ENCODE results near the gene MYRFL. TPM values are rescaled to one million over a fixed set of nuclear protein-coding genes. Genes with fewer than 3 reads are reported as not detected.

Gene MYRFL
- total RNA-seq, 1 experiment from 2014 or later, result not detected

DNA sequence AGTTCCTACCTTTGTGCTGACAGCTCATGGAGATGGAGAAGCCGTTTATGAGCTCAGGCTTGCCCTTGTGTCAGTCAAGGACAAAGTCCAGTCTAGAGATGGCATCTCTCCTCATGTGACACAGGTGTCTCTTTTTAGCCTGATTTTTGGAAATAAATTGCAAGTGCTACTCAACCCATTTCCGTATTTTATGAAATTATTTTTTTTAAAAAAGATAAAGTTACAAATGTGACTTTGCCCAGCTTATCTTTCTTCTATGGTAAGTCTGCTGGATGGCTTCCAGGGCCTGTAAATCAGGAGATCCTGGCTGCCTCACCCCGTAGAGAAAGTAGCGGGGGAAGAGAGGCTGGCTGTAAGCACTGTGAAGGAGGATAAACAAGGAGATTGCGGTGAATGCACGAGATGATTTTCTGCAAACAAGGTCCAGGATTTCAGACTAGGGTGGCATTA lies 169.7 kb downstream of the MYRFL start:
- intact Hi-C loops (cut with micrococcal nuclease), result no loop called here
- CTCF ChIA-PET, result interaction anchor here (0.6 to 1.3 kb wide), 2 partner anchors 582 to 924 kb away, joined by 3 read pairs; no protein-coding TSS in a partner anchor
- Mint-ChIP-seq H3K4me1 (ENCODE audit: insufficient read depth, unreplicated experiment) (no peaks in the 10 kb centered on the region), H3K27me3 (ENCODE audit: insufficient read depth, unreplicated experiment) (no peaks in the 10 kb centered on the region), H3K27ac (ENCODE audit: low read depth, unreplicated experiment) (no peak overlapping the region), H3K9me3 (ENCODE audit: unreplicated experiment) (no peaks in the 10 kb centered on the region), H3K4me3 (ENCODE audit: unreplicated experiment) (no peak overlapping the region), H3K36me3 (ENCODE audit: insufficient read depth, unreplicated experiment) (no peaks in the 10 kb centered on the region)
- POLR2A ChIA-PET, result interaction anchor here (0.6 kb wide), 2 partner anchors 36 to 295 kb away, joined by 3 read pairs; no protein-coding TSS in a partner anchor
- TF ChIP-seq, protein P1, sequence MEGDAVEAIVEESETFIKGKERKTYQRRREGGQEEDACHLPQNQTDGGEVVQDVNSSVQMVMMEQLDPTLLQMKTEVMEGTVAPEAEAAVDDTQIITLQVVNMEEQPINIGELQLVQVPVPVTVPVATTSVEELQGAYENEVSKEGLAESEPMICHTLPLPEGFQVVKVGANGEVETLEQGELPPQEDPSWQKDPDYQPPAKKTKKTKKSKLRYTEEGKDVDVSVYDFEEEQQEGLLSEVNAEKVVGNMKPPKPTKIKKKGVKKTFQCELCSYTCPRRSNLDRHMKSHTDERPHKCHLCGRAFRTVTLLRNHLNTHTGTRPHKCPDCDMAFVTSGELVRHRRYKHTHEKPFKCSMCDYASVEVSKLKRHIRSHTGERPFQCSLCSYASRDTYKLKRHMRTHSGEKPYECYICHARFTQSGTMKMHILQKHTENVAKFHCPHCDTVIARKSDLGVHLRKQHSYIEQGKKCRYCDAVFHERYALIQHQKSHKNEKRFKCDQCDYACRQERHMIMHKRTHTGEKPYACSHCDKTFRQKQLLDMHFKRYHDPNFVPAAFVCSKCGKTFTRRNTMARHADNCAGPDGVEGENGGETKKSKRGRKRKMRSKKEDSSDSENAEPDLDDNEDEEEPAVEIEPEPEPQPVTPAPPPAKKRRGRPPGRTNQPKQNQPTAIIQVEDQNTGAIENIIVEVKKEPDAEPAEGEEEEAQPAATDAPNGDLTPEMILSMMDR (IDR thresholded peaks at IDR 0.05; ENCODE audit: unreplicated experiment), result no peak
- DNase-seq (ENCODE audit: unreplicated experiment), result no peak
- no TSS peak for BruUV-seq (replicated peaks)

DNA sequence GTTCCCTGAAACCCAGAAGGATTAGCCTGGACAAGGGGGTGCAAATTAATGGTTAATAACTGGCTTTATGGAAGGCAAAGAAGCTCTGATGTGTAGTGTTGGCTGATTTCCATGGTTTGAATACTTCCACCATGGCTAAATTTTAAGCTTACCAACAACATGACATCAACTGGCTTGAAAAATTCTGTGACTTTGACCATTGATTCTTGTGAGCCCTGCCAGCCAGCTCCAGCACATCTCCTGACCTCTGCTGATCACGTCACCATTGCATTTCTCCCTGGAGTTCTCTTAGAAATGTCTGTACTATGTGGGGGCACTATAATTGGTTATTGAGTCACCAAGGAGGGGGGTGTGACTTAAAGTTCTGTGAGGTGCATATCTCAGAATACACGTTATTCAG lies 171.2 kb downstream of the MYRFL start:
- H3K4me1 Mint-ChIP-seq (ENCODE audit: insufficient read depth, unreplicated experiment), result no peaks in the 10 kb centered on the region
- no peaks in the 10 kb centered on the region for H3K9me3 Mint-ChIP-seq (ENCODE audit: unreplicated experiment)
- TF ChIP-seq, protein P1 (IDR thresholded peaks at IDR 0.05; ENCODE audit: unreplicated experiment), result no peak
- H3K36me3 Mint-ChIP-seq (ENCODE audit: insufficient read depth, unreplicated experiment), result no peaks in the 10 kb centered on the region
- ChIA-PET CTCF (no interaction called here), POLR2A (interaction anchor here (0.6 kb wide), 1 partner anchor 15 kb away, joined by 4 read pairs; no protein-coding TSS in a partner anchor)
- H3K27ac Mint-ChIP-seq (ENCODE audit: low read depth, unreplicated experiment), result no peak overlapping the region
- DNase-seq (ENCODE audit: unreplicated experiment), result no peak
- no peaks in the 10 kb centered on the region for H3K27me3 Mint-ChIP-seq (ENCODE audit: insufficient read depth, unreplicated experiment)
- intact Hi-C loops (cut with micrococcal nuclease), result no loop called here
- BruUV-seq (replicated peaks), result no TSS peak
- H3K4me3 Mint-ChIP-seq (ENCODE audit: unreplicated experiment), result no peak overlapping the region

DNA sequence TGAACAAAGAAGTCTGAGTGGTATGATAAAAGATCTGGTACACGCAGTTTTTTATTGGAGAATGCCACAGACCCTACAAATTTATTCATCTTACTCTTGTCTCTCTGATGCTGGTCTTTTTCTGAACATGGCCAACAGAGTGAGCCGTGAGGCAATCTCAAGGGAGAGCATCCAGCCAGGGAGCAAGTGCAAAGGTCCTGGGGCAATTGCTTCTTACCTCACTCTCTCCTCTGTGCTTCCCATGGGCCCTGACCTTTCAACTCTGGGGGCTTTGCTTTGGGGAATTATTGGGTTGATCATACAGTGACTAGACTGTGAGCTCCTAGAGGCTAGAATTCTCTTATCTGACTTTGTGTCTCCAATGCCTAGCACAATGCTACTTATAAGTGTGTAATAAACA lies 171.7 kb downstream of the MYRFL start:
- TF ChIP-seq, protein P1 (IDR thresholded peaks at IDR 0.05; ENCODE audit: unreplicated experiment), result no peak
- Mint-ChIP-seq H3K36me3 (ENCODE audit: insufficient read depth, unreplicated experiment) (no peaks in the 10 kb centered on the region), H3K27ac (ENCODE audit: low read depth, unreplicated experiment) (no peak overlapping the region), H3K9me3 (ENCODE audit: unreplicated experiment) (no peaks in the 10 kb centered on the region), H3K4me1 (ENCODE audit: insufficient read depth, unreplicated experiment) (no peaks in the 10 kb centered on the region), H3K4me3 (ENCODE audit: unreplicated experiment) (no peak overlapping the region), H3K27me3 (ENCODE audit: insufficient read depth, unreplicated experiment) (no peaks in the 10 kb centered on the region)
- no TSS peak for BruUV-seq (replicated peaks)
- ChIA-PET POLR2A (interaction anchor here (0.6 kb wide), 1 partner anchor 14 kb away, joined by 4 read pairs; no protein-coding TSS in a partner anchor), CTCF (no interaction called here)
- no peak for DNase-seq (ENCODE audit: unreplicated experiment)
- intact Hi-C loops (cut with micrococcal nuclease), result no loop called here

DNA sequence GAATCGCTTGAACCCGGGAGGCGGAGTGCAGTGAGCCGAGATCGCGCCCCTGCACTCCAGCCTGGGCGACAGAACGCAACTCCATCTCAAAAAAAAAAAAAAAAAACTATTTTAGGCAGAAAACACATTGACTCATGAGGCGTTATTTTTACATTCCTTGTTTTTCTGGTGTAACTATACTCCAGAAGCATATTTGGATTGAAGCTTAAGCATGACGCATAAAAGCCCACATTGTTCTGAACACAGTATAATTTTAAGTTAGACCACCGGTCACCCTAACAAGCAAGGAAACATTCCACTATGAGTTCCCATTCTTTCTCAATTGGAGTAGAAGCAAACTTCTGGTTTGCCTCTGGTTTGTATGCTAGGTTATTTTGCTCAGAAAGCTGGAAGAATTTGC lies 173.0 kb downstream of the MYRFL start:
- intact Hi-C loops (cut with micrococcal nuclease), result no loop called here
- no peaks in the 10 kb centered on the region for H3K9me3 Mint-ChIP-seq (ENCODE audit: unreplicated experiment)
- no peaks in the 10 kb centered on the region for H3K4me1 Mint-ChIP-seq (ENCODE audit: insufficient read depth, unreplicated experiment)
- no peak overlapping the region for H3K27ac Mint-ChIP-seq (ENCODE audit: low read depth, unreplicated experiment)
- no peak overlapping the region for H3K4me3 Mint-ChIP-seq (ENCODE audit: unreplicated experiment)
- H3K27me3 Mint-ChIP-seq (ENCODE audit: insufficient read depth, unreplicated experiment), result no peaks in the 10 kb centered on the region
- TF ChIP-seq, protein P1 (IDR thresholded peaks at IDR 0.05; ENCODE audit: unreplicated experiment), result no peak
- H3K36me3 Mint-ChIP-seq (ENCODE audit: insufficient read depth, unreplicated experiment), result no peaks in the 10 kb centered on the region
- CTCF ChIA-PET, result no interaction called here
- no TSS peak for BruUV-seq (replicated peaks)
- POLR2A ChIA-PET, result no interaction called here
- DNase-seq (ENCODE audit: unreplicated experiment), result no peak
